ENCODE results near the gene SIX5. TPM values are rescaled to one million over a fixed set of nuclear protein-coding genes. Genes with fewer than 3 reads are reported as not detected.

The SIX5 gene
- total RNA-seq: 9.7 and 14.5 TPM in 2 replicates

GRCh38 chr19:45768984-45769782 is at the start of gene SIX5:
TSS of gene SIX5 (minus strand) at chr19:45769252. CDS start at chr19:45768844, 408 bp downstream.

GRCh38 chr19:45814851-45815480 is 45.9 kb upstream of the SIX5 start, which contains the start of gene RSPH6A:
TSS of gene RSPH6A (minus strand) at chr19:45815308. CDS start at chr19:45815176, 132 bp downstream.

GRCh38 chr19:45792470-45793177 is 23.6 kb upstream of the SIX5 start, which contains the start of gene DMWD:
TSS of gene DMWD (minus strand) at chr19:45792845. CDS start at chr19:45792756, 89 bp downstream.

GRCh38 chr19:45782162-45782691 is 13.2 kb upstream of the SIX5 start, which contains the start of gene DMPK:
TSS of gene DMPK (minus strand) at chr19:45782490. CDS start at chr19:45782352, 138 bp downstream.

GRCh38 chr19:45733160-45733810 is 35.8 kb downstream of the SIX5 start, which contains the start of gene MEIOSIN:
TSS of gene MEIOSIN (plus strand) at chr19:45733439. CDS start at chr19:45735377, 1,938 bp downstream.

GRCh38 chr19:45730368-45731288 is 38.4 kb downstream of the SIX5 start, which contains the start of gene FBXO46:
TSS of gene FBXO46 (minus strand) at chr19:45730896. CDS start at chr19:45713495, 17,401 bp downstream.

Other genes starting within 250 kb of the SIX5 start
- 7.0 and 10.4 TPM in 2 replicates for gene OPA3, start 184.4 kb downstream of the SIX5 start, total RNA-seq
- gene GPR4, start 167.0 kb downstream of the SIX5 start, total RNA-seq: 0.53 and 0.78 TPM in 2 replicates
- 64.1 and 80.8 TPM in 2 replicates for gene EML2, start 129.9 kb downstream of the SIX5 start, total RNA-seq
- 0.43 and 0.52 TPM in 2 replicates for gene GIPR, start 101.0 kb downstream of the SIX5 start, total RNA-seq
- gene SNRPD2, start 77.3 kb downstream of the SIX5 start, total RNA-seq: 194 and 211 TPM in 2 replicates
- gene QPCTL, start 76.6 kb downstream of the SIX5 start, total RNA-seq: 18.1 and 32.5 TPM in 2 replicates
- gene FBXO46, start 38.4 kb downstream of the SIX5 start, total RNA-seq: 6.4 and 6.5 TPM in 2 replicates
- gene MEIOSIN, start 35.8 kb downstream of the SIX5 start, total RNA-seq: not detected in 2 replicates
- 79.7 and 85.8 TPM in 2 replicates for gene DMPK, start 13.2 kb upstream of the SIX5 start, total RNA-seq
- 38.6 and 55.9 TPM in 2 replicates for gene DMWD, start 23.6 kb upstream of the SIX5 start, total RNA-seq
- 0.07 TPM in 2 replicates for gene RSPH6A, start 46.1 kb upstream of the SIX5 start, total RNA-seq
- 45.5 and 57.3 TPM in 2 replicates for gene SYMPK, start 93.9 kb upstream of the SIX5 start, total RNA-seq
- not detected in 2 replicates for gene FOXA3, start 95.1 kb upstream of the SIX5 start, total RNA-seq
- gene IRF2BP1, start 116.9 kb upstream of the SIX5 start, total RNA-seq: 24.0 and 30.8 TPM in 2 replicates
- 2.2 and 3.5 TPM in 2 replicates for gene MYPOP, start 133.4 kb upstream of the SIX5 start, total RNA-seq
- not detected in 2 replicates for gene NANOS2, start 145.5 kb upstream of the SIX5 start, total RNA-seq
- 0.20 and 1.1 TPM in 2 replicates for gene NOVA2, start 204.6 kb upstream of the SIX5 start, total RNA-seq
- gene CCDC61, start 226.2 kb upstream of the SIX5 start, total RNA-seq: 4.5 and 5.9 TPM in 2 replicates